HCT116 (cell line): ENCODE data around the gene CACNA2D2. TPM values are rescaled to one million over a fixed set of nuclear protein-coding genes. Genes with fewer than 3 reads are reported as not detected.

Experiments
- ATAC-seq: fragments of 200-7000 bp; cut with Tn5 transposase; 2 replicates; pipeline ENCODE4 v1.9.1; 2020; ENCODE audit warnings: mild to moderate bottlenecking, moderate library complexity
- BruUV-seq: library from RNA; stranded (reverse); fragments of 400-500 nt; replicated peaks from 2 replicates; lab custom pipeline; 2021; lab: Mats Ljungman, UMichigan
- CTCF ChIA-PET: fragments of 300-600 bp; sonication (Branson Sonifier 250); formaldehyde crosslinking; loops from one replicate; lab custom pipeline; 2021; ENCODE audit warnings: antibody characterized with exemption; lab: Charles Lee
- POLR2A ChIA-PET: fragments of 300-600, 350-600 bp; sonication (Branson Sonifier 250); formaldehyde crosslinking; loops from one replicate; lab custom pipeline; 2021; ENCODE audit warnings: antibody characterized with exemption; lab: Charles Lee
- RAD21 ChIA-PET, 2 experiments: fragments of 300-600 bp; sonication (Branson Sonifier 250); formaldehyde crosslinking; loops; one replicate each; lab custom pipeline; 2023; ENCODE audit warnings: low total read pairs in 2 of 2; ENCODE audit not compliant: uncharacterized antibody in 2 of 2, unreplicated experiment in 2 of 2, low non-redundant PET in 1 of 2; lab: Charles Lee
- DNase-seq: peaks from one replicate; pipeline ENCODE4 v3.0.0-alpha.2; 2010; ENCODE audit warnings: low read depth, low spot score
- H2AFZ ChIP-seq: fragments of 200-600 bp; shearing (Covaris generic), sonication (generic); 2 replicates; pipeline ENCODE4 v1.6.1; 2017; ENCODE audit warnings: low read depth, mixed run types, mixed read lengths, antibody characterized with exemption, low read length; ENCODE audit not compliant: poor library complexity, severe bottlenecking
- H3K27ac ChIP-seq: 2 replicates; pipeline ENCODE4 v1.5.1; 2012; ENCODE audit warnings: low read depth, low read length
- H3K27me3 ChIP-seq: fragments of 200-600 bp; sonication (generic); 2 replicates; pipeline ENCODE4 v1.6.1; 2016; ENCODE audit warnings: mixed run types, low read length, mixed read lengths; ENCODE audit not compliant: insufficient read depth
- H3K36me3 ChIP-seq, 2 experiments: fragments of 200-500 bp in 1 of 2; fragments of 200-600 bp in 1 of 2; sonication (Bioruptor generic) in 1 of 2; sonication (generic) in 1 of 2; 2 replicates each; pipeline versions ENCODE4 v1.5.1 to v1.6.1; 2014 to 2016; ENCODE audit warnings: low read length in 2 of 2, inconsistent platforms in 1 of 2, mixed read lengths in 1 of 2, mixed run types in 1 of 2; ENCODE audit not compliant: insufficient read depth in 2 of 2, control insufficient read depth in 1 of 2
- H3K4me1 ChIP-seq, 2 experiments: fragments of 200-600 bp in 1 of 2; sonication (generic) in 1 of 2; 2 replicates each; pipeline versions ENCODE4 v1.5.1 to v1.6.1; 2012 to 2017; ENCODE audit warnings: low read length in 2 of 2, inconsistent platforms in 1 of 2, mild to moderate bottlenecking in 1 of 2, mixed read lengths in 1 of 2, mixed run types in 1 of 2, moderate library complexity in 1 of 2; ENCODE audit not compliant: insufficient read depth in 2 of 2, control insufficient read depth in 1 of 2
- H3K4me2 ChIP-seq: fragments of 200-600 bp; sonication (generic); 2 replicates; pipeline ENCODE4 v1.6.1; 2017; ENCODE audit warnings: mixed run types, low read length, mixed read lengths
- H3K4me3 ChIP-seq, 2 experiments: fragments of 200-600 bp in 1 of 2; sonication (generic) in 1 of 2; replicated peaks in 1 of 2; 2 replicates each; pipeline ENCODE4 v1.5.1; 2011 to 2016; ENCODE audit warnings: low read length in 2 of 2, control low read depth in 1 of 2, low read depth in 1 of 2, mild to moderate bottlenecking in 1 of 2, mixed read lengths in 1 of 2, mixed run types in 1 of 2
- H3K79me2 ChIP-seq: fragments of 200-600 bp; sonication (generic); 2 replicates; pipeline ENCODE4 v1.6.1; 2017; ENCODE audit warnings: mild to moderate bottlenecking, mixed run types, low read length, moderate library complexity, mixed read lengths; ENCODE audit not compliant: insufficient read depth
- H3K9ac ChIP-seq: fragments of 200-600 bp; sonication (generic); 2 replicates; pipeline ENCODE4 v1.6.1; 2016; ENCODE audit warnings: low read length, mixed read lengths
- H3K9me2 ChIP-seq: fragments of 200-600 bp; sonication (generic), shearing (Covaris generic); 2 replicates; pipeline ENCODE4 v1.6.1; 2017; ENCODE audit warnings: mixed run types, mild to moderate bottlenecking, moderate library complexity; ENCODE audit not compliant: insufficient read depth
- H3K9me3 ChIP-seq, 2 experiments: fragments of 200-500 bp in 1 of 2; fragments of 200-600 bp in 1 of 2; sonication (Bioruptor generic) in 1 of 2; sonication (generic) in 1 of 2; 2 replicates each; pipeline ENCODE4 v1.6.1; 2014 to 2017; ENCODE audit warnings: low read length in 2 of 2, mixed read lengths in 2 of 2, inconsistent platforms in 1 of 2, low read depth in 1 of 2, mild to moderate bottlenecking in 1 of 2, mixed run types in 1 of 2, moderate library complexity in 1 of 2; ENCODE audit not compliant: control insufficient read depth in 1 of 2, insufficient read depth in 1 of 2
- H4K20me1 ChIP-seq: fragments of 200-600 bp; sonication (generic), shearing (Covaris generic); 2 replicates; pipeline ENCODE4 v1.6.1; 2017; ENCODE audit warnings: mixed run types, mild to moderate bottlenecking, moderate library complexity; ENCODE audit not compliant: insufficient read depth
- CBX3 ChIP-seq: IDR thresholded peaks from 2 replicates; pipeline ENCODE4 v1.6.1; 2012; ENCODE audit warnings: low read depth
- CTCF ChIP-seq, 3 experiments: fragments of 200-600 bp in 1 of 3; sonication (generic) in 1 of 3; IDR thresholded peaks in 2 of 3; conservative IDR thresholded peaks in 1 of 3; 2 replicates each; pipeline ENCODE4 v1.5.1; 2012 to 2017; ENCODE audit warnings: low read depth in 2 of 3, low read length in 2 of 3, antibody characterized with exemption in 1 of 3, borderline replicate concordance in 1 of 3, control low read depth in 1 of 3, mild to moderate bottlenecking in 1 of 3, mixed read lengths in 1 of 3, mixed run types in 1 of 3, moderate library complexity in 1 of 3; ENCODE audit not compliant: insufficient read depth in 1 of 3
- ELF1 ChIP-seq: IDR thresholded peaks from 2 replicates; pipeline ENCODE4 v1.6.1; 2012; ENCODE audit warnings: low read depth, borderline replicate concordance
- EZH2phosphoT487 ChIP-seq: fragments of 200-600 bp; IDR thresholded peaks from 2 replicates; pipeline ENCODE4 v1.6.1; 2018; ENCODE audit warnings: antibody characterized with exemption, borderline replicate concordance
- FOSL1 ChIP-seq: IDR thresholded peaks from 2 replicates; pipeline ENCODE4 v1.6.1; 2012; ENCODE audit warnings: low read depth
- RAD21 ChIP-seq: IDR thresholded peaks from 2 replicates; pipeline ENCODE4 v1.6.1; 2012; ENCODE audit warnings: low read depth, mild to moderate bottlenecking
- TCF7L2 ChIP-seq: IDR thresholded peaks from 2 replicates; pipeline ENCODE4 v1.7.0; 2011; ENCODE audit warnings: borderline replicate concordance, inconsistent platforms; ENCODE audit not compliant: insufficient read depth, insufficient read length; ENCODE audit errors: extremely low read depth
- intact Hi-C: fragments of 100-400 bp; cut with micrococcal nuclease; formaldehyde crosslinking; loops from 2 replicates; pipeline ENCODE4 v1.10.0; 2022
- total RNA-seq: library from RNA; stranded (reverse); gene quantifications from one replicate; pipeline ENCODE4 v1.2.1, GENCODE V29; 2021; ENCODE audit not compliant: unreplicated experiment
- TF ChIP-seq, protein P1 (sequence below): IDR thresholded peaks from 2 replicates; pipeline ENCODE4 v1.6.1; 2012

Gene CACNA2D2
- total RNA-seq, 1 experiment from 2014 or later: 10.2 TPM

DNA sequence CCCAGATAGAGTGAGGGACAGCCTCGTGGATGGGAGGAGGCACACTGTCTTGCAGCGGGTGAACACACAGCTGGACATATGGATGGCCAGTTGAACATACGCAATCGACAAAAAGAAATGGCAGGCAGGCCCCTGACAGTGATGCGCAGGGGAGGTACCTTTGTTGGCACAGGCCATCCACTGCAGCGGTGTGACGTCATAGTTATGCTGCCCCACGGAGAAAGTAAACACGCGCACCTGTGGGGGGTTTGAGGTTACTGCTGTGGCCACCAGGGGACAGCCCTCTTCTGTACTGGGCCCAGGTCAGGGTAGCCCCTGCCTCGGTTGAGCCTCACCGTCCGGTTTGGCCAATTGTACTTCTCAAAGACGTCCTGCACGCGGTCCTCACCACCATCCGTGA is 124.7 kb downstream of the CACNA2D2 start (continued):
- TF ChIP-seq EZH2phosphoT487: no peak
- no peak for TF ChIP-seq TCF7L2
- no peak for TF ChIP-seq ELF1
- no peak for TF ChIP-seq FOSL1

DNA sequence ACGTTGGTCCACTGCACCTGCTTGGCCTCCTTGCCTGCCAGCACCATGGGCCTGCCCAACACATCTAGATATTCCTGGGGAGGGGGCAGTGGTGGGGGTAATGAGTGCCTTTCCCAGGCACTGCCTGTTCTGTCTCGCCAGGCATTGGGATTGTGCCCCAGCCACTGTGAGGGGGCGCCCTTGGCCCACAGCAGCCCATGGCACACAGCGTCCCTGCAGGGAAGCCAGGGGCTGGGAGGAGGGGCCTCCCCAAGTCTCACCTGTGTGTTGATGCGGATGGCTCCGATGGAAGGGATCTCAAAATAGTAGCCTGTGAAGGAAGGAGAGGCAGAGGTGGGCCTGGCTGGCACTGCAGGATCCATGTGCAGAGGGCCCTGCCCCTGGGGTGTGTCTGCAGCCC is 125.4 kb downstream of the CACNA2D2 start:
- no TSS peak for BruUV-seq
- Histone ChIP-seq H3K9ac (no peak overlapping the region), H3K4me2 (no peak overlapping the region), H4K20me1 (no peaks in the 10 kb centered on the region), H3K9me2 (no peaks in the 10 kb centered on the region), H3K9me3 (no peaks in the 10 kb centered on the region), H2AFZ (no peak overlapping the region), H3K27ac (no peak overlapping the region), H3K27me3 (no peaks in the 10 kb centered on the region), H3K36me3 (no peaks in the 10 kb centered on the region), H3K79me2 (no peaks in the 10 kb centered on the region), H3K4me3 (no peak overlapping the region), H3K4me1 (no peaks in the 10 kb centered on the region)
- POLR2A ChIA-PET: no interaction called here
- peak; percentile 34; the same call in 1 of the 2 replicates for TF ChIP-seq RAD21
- TF ChIP-seq CTCF (IDR thresholded peaks at IDR 0.05 in 2 of 3, conservative IDR thresholded peaks at IDR 0.05 in 1 of 3; ENCODE audit: borderline replicate concordance in 1 of 3, insufficient read depth in 1 of 3, low read depth in 2 of 3, low read length in 2 of 3): 0 out of 6 replicates have a peak, but pooled peaks of 1 of the 3 experiments have one; percentile 9
- no peak for TF ChIP-seq FOSL1
- TF ChIP-seq, protein P1, sequence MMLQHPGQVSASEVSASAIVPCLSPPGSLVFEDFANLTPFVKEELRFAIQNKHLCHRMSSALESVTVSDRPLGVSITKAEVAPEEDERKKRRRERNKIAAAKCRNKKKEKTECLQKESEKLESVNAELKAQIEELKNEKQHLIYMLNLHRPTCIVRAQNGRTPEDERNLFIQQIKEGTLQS: no peak
- no peak for TF ChIP-seq CBX3
- RAD21 ChIA-PET: no interaction called here
- DNase-seq: no peak
- intact Hi-C loops: no loop called here
- no peak for ATAC-seq
- CTCF ChIA-PET: no interaction called here
